ENCODE measurements around the gene FUT3.

Gene FUT3

DNA sequence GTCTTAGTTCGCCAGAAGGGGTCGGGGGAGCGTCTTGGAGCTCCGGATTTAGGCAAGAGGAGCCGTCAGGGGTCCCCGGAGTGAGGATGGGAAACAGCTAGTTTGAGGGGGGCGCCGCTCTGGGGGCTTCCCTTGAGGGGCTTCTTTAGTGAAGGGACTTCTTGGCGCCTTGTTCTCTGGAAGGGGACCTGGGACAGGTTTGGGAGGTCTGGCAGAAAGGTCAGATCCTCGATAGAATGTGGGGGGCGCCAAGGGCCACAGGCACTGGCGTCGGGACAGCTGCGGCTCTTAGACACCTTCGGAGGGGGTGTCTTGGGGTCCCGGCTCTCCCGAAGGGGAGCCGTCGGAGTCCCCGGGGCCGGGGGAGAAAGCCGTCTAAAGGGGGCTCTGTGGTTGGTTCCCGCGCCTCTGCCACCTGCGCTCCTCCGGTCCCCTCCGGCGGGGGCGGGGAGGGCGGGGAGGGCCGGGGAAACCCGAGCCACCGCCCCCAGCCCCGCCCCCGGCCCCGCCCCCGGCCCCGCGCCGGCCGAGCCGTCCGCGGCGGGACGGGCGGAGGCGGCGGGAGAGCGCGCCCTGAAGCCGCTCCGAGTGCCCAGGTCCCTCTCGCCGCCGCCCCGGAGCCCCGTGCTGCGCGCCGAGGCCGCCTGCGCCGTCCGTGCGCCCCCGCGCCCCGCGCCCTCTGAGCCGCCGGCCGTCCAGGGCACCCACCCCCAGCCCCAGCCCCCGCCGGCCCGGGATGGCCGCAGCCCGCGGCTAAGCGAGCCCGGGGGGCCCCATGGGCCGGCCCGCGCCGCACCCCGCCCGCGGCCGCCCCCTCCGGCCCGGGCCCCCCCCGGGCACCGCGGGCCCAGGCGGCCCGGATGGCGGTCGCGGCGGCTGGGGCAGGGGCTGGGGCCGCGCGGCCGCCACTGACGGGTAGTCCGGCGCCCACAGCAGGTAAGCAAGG, 46.5 kb downstream of the FUT3 start, which contains the start of gene NRTN:
Gene NRTN, plus strand, starts transcription at position 552 of the 946 bp plus-strand sequence. CDS start 19,099 bp downstream, outside the sequence.
- no peak for TF ChIP-seq POLR2AphosphoS5 (IDR thresholded peaks at IDR 0.05; ENCODE audit: low read depth, low read length)
- TF ChIP-seq SIN3A (IDR thresholded peaks at IDR 0.05; ENCODE audit: borderline replicate concordance, insufficient read depth, low read length) = no peak
- TF ChIP-seq FOXP2 (optimal IDR thresholded peaks at IDR 0.05; ENCODE audit: borderline replicate concordance, extremely low read depth, extremely low read length, insufficient read depth) = no peak
- TF ChIP-seq TAF1 (IDR thresholded peaks at IDR 0.05; ENCODE audit: borderline replicate concordance, insufficient read depth, low read length) = no peak
- TF ChIP-seq, protein P1, sequence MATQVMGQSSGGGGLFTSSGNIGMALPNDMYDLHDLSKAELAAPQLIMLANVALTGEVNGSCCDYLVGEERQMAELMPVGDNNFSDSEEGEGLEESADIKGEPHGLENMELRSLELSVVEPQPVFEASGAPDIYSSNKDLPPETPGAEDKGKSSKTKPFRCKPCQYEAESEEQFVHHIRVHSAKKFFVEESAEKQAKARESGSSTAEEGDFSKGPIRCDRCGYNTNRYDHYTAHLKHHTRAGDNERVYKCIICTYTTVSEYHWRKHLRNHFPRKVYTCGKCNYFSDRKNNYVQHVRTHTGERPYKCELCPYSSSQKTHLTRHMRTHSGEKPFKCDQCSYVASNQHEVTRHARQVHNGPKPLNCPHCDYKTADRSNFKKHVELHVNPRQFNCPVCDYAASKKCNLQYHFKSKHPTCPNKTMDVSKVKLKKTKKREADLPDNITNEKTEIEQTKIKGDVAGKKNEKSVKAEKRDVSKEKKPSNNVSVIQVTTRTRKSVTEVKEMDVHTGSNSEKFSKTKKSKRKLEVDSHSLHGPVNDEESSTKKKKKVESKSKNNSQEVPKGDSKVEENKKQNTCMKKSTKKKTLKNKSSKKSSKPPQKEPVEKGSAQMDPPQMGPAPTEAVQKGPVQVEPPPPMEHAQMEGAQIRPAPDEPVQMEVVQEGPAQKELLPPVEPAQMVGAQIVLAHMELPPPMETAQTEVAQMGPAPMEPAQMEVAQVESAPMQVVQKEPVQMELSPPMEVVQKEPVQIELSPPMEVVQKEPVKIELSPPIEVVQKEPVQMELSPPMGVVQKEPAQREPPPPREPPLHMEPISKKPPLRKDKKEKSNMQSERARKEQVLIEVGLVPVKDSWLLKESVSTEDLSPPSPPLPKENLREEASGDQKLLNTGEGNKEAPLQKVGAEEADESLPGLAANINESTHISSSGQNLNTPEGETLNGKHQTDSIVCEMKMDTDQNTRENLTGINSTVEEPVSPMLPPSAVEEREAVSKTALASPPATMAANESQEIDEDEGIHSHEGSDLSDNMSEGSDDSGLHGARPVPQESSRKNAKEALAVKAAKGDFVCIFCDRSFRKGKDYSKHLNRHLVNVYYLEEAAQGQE (IDR thresholded peaks at IDR 0.05; ENCODE audit: insufficient read depth in 1 of 2, low read depth in 2 of 2, low read length in 2 of 2) = no peak

DNA sequence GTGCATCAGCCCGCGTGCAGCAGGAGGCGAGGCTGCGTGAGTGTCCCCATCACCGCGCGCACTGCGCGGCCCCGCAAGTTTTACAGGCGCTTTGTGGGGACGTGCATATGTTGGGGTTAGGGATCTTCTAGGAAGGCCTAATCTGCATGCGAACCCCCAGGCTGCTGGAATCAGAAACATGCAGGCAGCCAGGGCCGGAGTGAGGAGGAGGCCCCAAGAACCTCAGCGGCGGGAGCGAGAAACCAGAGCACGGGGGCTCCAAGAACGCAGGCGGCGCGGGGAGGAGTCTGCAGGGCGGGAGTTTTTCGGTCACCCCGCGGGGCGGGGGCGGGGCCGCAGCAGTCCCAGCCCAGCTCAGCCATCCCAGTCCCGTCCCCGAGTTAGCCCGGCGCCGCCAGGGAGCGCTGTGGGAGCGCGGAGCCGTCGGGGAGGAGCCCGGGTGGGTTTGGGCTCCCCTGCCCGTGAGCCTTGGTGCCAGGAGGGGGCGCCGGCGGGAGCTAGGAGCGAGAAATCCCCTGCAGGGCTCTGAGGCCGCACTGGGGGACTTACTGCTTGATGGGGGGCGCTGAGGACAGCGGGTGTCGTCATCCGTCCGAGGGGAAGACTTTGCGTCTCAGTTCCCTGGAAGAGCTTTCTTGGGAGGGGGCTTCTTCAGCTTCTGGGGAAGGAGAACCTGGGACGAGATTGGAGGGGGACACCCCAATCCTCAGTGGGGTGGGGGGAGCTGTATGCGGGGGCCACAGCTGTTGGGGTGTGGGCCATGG, 47.3 kb downstream of the FUT3 start:
- TF ChIP-seq POLR2AphosphoS5 (IDR thresholded peaks at IDR 0.05; ENCODE audit: low read depth, low read length) (no peak), FOXP2 (optimal IDR thresholded peaks at IDR 0.05; ENCODE audit: borderline replicate concordance, extremely low read depth, extremely low read length, insufficient read depth) (peak; percentile 89)
- TF ChIP-seq, protein P1 (IDR thresholded peaks at IDR 0.05; ENCODE audit: insufficient read depth in 1 of 2, low read depth in 2 of 2, low read length in 2 of 2) = no peak

DNA sequence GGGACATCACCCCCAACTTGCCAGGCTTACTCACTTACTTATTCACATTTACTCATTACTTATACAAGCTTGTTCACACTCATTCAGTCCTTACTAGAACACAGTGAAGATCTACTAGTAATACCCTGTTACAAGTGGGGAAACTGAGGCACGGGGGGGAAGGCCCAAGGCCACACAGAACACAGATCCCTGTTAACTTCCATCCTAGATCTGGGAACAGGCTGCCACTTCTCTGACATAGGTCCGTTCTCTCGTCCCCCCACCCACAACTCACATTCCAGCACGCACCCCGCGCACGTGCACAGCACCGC, 47.9 kb downstream of the FUT3 start:
- TF ChIP-seq, protein P1 (IDR thresholded peaks at IDR 0.05; ENCODE audit: insufficient read depth in 1 of 2, low read depth in 2 of 2, low read length in 2 of 2) = no peak
- no peak for TF ChIP-seq FOXP2 (optimal IDR thresholded peaks at IDR 0.05; ENCODE audit: borderline replicate concordance, extremely low read depth, extremely low read length, insufficient read depth)
- no peak for TF ChIP-seq TAF1 (IDR thresholded peaks at IDR 0.05; ENCODE audit: borderline replicate concordance, insufficient read depth, low read length)
- TF ChIP-seq POLR2AphosphoS5 (IDR thresholded peaks at IDR 0.05; ENCODE audit: low read depth, low read length) = no peak
- TF ChIP-seq SIN3A (IDR thresholded peaks at IDR 0.05; ENCODE audit: borderline replicate concordance, insufficient read depth, low read length) = no peak

DNA sequence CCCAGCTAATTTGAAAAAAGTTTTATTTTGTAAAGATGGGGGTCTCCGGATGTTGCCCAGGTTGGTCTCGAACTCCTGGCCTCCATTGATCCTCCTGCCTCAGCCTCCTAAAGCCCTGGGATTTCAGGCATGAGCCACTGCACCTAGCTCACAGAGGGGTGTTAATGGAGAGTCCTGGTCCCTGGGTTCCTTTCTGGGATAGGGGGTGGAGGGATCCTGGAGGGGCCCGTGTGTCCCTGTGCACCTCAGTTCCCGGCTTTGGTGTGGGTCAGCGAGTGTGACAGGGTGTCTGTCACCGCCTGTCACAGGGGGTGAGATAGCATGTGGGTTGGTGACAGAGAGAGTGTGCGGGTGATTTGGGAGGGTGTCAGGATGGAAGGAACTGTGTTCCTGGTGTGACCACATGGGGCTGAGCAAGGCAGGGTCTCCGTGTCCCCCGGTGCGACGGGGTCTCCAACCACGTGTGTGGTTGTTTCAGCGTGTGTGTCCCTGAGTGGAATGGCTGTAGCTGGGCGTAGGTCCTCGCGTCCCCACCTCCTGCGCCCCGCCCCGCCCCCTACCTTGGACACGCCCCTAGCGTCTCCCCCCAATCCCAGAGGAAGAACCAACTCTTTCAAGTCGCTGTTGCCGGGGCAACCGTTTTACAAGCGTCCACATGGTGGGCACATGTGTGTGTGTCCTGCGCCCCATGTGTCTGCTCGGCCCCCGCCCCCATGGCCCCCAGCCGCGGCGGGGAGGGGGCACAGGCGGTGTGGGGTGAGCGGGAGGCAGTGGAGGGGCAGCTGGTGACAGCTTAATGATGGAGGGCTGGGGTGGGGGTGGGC, 49.2 kb downstream of the FUT3 start:
- TF ChIP-seq POLR2AphosphoS5 (IDR thresholded peaks at IDR 0.05; ENCODE audit: low read depth, low read length) (no peak), SIN3A (IDR thresholded peaks at IDR 0.05; ENCODE audit: borderline replicate concordance, insufficient read depth, low read length) (no peak), TAF1 (IDR thresholded peaks at IDR 0.05; ENCODE audit: borderline replicate concordance, insufficient read depth, low read length) (no peak)
- TF ChIP-seq, protein P1 (IDR thresholded peaks at IDR 0.05; ENCODE audit: insufficient read depth in 1 of 2, low read depth in 2 of 2, low read length in 2 of 2) = no peak

All from PFSK-1 (cell line).